A549 (cell line): ENCODE measurements around the gene WDR70.

Experiments used
- BCL3 ChIP-seq: fragments of >200 bp; sonication (Bioruptor Twin); formaldehyde crosslinking; IDR thresholded peaks from 3 replicates; pipeline ENCODE4 v1.6.1; 2016
- CBX2 ChIP-seq: fragments of 200-600 bp; sonication (generic); IDR thresholded peaks from 2 replicates; pipeline ENCODE4 v1.6.1; 2016; ENCODE audit warnings: low read depth, mild to moderate bottlenecking, borderline replicate concordance
- CTCF ChIP-seq: fragments of >200 bp; sonication (Bioruptor Twin); formaldehyde crosslinking; IDR thresholded peaks from 3 replicates; pipeline ENCODE4 v1.5.1; 2016
- ELK1 ChIP-seq: fragments of 150-350 bp; IDR thresholded peaks from 2 replicates; pipeline ENCODE4 v1.6.1; 2014; ENCODE audit warnings: low read depth, mild to moderate bottlenecking, low read length
- MYC ChIP-seq: IDR thresholded peaks from 2 replicates; pipeline ENCODE4 v1.6.1; 2012; ENCODE audit warnings: mild to moderate bottlenecking, inconsistent platforms, low read length, improper control_type of control experiment, borderline replicate concordance
- ZFP36 ChIP-seq: fragments of 450-650 bp; IDR thresholded peaks from 2 replicates; pipeline ENCODE4 v1.6.1; 2014; ENCODE audit warnings: borderline replicate concordance; ENCODE audit not compliant: partially characterized antibody

GRCh38 chr5:37715361-37715760, 336.2 kb downstream of the WDR70 start:
- no peak for TF ChIP-seq CBX2
- no peak for TF ChIP-seq MYC
- no peak for TF ChIP-seq ELK1
- no peak for TF ChIP-seq CTCF
- TF ChIP-seq BCL3, result no peak
- TF ChIP-seq ZFP36, result no peak
